HT-29 (cell line): Measurements from ENCODE around the gene SMG6. TPM values are rescaled to one million over a fixed set of nuclear protein-coding genes. Genes with fewer than 3 reads are reported as not detected.

ENCODE experiments used
- DNase-seq: peaks from one replicate; pipeline ENCODE4 v3.0.0-alpha.2; 2015; ENCODE audit warnings: low spot score
- total RNA-seq: library from RNA; depleted of rRNA; stranded (reverse); fragments of >200 nt; shearing (Covaris generic); gene quantifications from 2 replicates; pipeline ENCODE4 v1.2.3, GENCODE V29; 2014

The SMG6 gene
- total RNA-seq, 1 experiment from 2014 or later: 14.9 TPM

DNA sequence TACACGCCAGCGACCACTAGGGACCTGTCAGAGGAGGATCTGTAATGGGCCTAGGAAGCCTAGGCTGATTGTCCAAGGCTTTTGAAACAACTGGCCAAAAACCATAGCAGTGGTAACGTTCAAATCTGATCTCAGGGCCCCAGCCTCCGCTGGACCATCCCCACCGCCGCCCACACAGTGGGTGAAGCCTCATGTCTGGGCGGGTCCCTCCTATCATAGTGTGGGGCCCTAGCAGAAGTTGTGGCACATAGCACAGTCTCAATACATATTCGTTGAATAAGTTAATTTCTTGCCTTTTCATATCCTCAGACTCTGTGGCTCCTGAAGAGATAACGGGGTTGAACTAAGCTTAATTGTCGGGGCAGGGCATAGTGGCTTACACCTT lies 272.8 kb downstream of the SMG6 start:
- DNase-seq: no peak

DNA sequence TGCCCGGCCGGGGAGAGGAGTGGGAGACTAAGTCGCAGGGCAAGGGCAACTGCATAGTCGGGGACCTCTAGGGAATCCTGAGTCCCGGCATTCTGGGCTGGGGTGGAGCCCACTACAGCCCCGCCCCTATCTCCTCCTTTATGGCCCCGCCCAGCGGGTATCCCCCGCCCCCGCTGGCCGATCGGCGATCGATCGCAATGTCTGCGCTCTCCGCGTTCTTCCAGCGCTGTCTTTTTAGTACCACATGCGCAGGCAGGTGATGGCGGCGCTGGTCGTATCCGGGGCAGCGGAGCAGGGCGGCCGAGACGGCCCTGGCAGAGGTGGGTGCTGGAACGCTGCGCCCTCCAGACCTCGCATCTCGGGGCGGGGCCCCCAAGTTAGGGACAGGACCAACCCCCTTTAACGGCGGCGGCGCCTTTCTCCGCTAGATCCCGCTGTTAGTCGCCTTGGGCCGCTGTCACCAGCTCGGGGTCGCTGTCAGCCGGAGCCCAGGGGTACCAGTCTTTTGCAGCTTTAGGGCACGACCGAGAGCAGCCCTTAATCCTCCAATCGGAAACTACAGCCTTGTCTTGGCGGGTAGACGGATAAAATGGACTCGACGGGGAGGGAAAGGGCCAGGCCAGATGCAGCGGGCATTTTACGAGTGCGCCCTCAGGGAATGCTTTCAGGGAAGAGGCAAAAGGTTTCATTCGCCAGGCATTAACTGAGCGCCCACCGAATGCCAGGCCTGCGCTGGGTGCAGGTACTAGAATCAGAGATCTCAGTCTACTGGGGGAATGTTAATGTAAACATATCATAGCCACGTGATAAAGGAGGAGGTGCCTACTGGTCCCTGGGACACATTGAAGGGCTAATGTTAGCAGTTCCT lies 273.4 kb downstream of the SMG6 start, which contains the start of gene DPH1:
TSS of gene DPH1 (plus strand) at position 243 of the 868 bp plus-strand sequence. CDS start at position 260, 17 bp downstream.
- peak; percentile 83 for DNase-seq

DNA sequence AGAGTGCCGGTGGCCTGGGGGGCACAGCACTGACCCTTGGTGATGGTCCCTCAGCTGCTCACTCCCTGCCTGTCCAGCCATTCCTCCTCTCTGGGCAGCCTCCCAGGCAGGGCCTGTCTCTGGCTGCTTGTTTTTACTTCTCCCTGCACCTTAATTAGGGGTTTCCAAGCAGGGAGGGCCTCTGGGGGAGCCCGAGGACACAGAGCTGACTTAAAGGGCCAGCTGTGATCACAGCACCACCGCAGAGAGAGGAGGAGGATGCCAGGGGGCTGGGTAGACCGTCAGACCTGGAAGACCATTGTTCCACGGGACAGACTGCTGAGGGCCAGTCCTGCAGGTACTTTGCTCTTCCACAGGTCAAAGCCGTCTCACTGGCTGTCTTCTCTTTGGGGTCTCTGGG lies 274.8 kb downstream of the SMG6 start:
- no peak for DNase-seq

DNA sequence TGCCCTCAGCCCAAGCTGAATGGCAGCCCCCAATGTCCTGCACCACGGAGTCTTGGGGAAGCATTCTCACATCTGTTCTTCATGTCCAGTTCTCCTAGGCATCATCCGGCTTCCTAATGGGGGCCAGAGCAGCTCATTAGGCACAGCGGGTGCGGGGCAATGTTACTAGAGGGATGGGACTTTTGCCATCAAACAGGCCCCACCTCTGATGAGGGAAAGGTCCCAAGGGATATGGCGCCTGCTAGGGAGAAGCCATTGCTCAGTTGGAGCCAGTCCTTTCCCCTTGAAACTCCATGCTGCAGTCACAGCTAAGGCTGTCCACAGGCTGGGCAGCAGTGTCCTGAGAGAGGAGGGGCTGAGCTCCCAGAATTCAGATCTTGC lies 275.4 kb downstream of the SMG6 start:
- no peak for DNase-seq

DNA sequence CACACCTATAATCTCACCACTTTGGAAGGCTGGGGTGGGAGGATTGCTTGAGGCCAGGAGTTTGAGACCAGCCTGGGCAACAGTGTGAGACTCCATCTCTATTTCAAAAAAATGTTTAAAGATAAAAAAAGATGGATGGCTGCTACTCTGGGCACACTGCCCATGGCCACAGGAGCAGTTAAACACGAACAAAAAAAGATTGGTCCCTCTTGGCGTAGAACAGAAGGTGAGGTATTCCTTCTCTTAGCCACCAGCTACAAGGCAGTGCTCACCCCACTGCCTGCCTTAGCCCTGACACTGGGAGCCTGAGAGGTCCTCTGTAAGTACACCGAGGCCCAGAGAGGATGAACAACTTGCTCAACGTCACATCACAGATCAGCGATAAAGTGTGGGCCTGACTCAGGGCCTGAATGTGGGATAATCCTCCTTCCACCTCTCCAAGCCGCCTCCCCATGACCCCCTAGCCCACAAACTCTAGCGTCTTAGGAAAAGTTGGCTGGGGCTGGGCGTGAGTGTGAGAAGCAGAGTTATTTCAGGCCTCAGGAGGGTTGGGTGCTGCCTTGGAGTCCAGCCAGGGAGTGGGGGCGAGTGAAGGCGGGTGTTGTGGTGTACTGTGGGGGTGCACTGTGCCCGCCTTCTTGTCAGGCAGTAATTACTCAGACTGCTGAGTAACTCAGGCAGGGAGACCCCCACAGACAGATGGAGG lies 275.9 kb downstream of the SMG6 start:
- DNase-seq: no peak

DNA sequence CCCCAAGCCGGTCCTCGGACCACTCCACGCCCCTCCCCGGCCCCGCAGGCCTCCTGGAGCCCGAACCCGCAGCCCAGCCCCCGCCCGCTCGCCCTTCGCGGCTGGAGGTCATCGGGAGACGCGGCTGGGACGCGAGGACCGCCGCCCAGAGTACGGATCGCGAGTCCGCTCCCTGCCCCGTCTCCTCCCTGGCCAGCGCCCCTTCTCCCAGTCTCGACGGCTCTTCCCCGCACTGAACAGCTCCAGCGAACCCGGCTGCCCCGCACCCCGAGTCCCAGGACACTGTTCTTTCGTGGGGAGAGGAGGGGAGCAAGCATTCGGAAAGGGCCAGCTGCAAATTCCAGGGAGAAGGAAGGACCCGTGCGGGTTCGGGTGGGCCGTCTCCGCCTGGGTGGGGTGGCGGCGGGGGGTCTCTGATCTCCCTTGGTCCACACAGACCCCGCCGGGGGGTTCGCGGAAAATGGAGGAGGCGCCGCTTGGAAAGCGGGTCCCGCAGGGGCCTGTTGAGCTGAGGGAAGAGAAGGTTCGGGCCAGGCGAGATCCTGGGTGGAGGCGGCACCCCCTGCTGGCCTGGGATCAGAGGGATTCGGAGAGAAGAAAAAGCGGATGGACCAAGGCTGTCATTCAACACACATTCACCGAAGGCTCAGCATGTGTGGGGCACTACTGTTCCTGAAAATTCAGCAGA lies 277.8 kb downstream of the SMG6 start:
- DNase-seq: peak; percentile 45

DNA sequence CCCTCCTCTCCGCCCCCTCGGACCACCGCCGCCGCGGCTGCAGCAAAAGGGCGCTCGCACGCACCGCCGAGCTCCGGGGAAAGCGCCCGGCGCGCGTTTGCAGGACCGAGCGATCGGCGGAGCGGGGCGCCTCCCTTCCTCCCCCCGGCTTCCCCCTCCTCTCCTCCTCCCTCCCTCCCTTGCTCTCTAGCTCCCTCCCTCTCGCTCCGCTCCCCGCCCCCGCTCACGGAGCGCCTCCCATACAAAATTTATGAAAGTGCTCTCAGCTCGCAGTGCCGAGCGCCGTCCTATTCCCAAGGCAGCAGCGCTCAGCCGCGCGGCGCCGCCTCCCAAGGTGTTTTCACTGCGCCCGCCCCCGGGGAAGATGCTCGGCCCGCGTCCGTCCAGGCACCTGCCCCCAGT lies 278.4 kb downstream of the SMG6 start, which contains the start of gene RTN4RL1:
TSS of gene RTN4RL1 (minus strand) at position 115 of the 402 bp plus-strand sequence. CDS start 469 bp downstream, outside the sequence.
- DNase-seq: no peak

DNA sequence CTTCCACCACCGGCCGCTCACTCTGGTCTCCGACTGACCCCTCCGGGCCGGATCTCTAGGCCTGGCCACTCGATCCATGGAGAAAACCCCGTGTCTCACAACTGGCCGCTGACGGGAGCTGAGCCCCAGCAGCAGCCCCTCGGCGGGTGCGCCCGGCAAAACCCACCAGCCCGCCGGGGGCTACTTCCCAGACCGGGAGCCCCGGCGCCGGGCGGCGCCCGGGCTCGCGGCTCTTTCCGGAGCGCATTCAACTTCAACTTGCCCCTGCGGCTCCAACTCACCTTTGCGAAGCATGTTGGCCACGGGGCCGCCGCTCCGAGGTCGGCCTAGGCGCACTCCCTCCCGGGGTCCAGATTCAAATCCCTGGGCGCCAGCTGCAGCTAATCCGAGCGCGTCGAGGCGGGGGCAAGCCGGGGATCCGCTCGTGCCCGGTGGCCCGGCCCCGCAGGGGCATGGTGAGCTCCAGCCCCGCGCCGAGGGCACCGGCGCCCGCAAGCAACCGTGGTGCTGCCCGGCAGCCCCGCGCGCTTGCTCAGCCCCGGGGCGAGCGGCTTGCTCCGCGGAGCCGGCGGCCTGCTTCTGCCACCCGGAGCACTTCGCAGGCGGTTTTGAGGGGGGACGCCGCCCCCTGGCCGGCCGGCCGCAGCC lies 278.9 kb downstream of the SMG6 start:
- DNase-seq: no peak

DNA sequence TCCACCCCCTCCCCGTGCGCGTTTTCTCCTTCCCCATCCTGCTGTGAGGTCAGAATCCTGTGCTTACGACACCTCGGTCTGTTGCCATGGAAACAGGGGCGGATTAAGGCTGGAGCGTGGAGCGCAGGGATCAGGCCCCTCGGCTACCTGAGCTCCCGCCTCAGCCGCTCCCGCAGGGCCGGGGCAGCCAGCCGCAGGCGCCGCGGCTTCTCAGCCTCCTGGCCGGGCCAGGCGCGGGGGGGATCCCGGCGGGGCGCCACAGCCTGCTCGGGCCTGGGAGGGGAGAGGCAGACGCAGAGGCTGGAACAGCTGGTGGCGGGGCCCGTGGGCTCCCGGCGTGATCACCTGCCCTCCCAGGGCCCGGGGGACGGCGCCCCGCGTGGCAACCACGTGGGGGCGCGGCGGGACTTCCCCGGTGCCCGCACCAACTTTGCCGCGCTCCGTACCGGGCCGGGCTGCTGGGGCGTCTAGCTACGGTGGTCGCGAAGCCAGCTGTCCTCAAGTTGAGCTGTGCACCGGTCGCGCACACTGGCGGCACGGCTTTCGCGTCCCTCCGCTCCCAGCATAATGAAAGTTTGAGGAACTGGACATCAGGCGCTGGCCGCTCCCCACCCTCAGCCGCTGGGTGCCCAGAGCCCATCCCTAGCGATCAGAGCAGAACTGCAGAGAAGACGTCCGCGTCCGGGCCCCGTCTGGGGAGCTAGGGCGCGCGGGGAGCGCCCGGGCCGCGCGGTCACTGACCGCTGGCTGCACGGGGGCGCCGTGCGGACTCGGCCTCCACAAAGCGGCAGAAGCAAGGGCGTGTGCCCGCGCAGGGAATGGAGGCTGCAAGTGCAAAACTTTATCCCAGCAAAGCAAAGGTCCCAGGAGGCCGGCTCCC lies 279.7 kb downstream of the SMG6 start:
- no peak for DNase-seq

DNA sequence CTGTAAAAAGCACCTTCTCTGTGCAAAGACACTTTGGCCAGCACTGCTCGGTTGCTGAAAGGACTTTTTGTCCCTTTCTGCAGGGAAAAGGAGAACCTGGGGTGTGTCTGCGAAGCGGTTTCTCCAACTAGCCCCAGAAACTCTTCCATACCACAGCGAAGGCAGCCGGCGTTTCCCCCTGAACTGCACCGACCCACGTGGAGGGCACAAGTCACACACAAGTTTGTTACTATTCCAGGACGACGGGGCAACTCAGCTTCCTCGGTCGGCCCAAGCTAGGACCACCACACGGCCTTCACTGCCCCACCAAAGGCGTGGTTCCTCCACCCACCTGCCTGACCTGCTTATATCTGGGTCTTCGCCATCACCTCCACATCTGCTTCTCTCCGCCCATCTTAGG lies 280.3 kb downstream of the SMG6 start:
- no peak for DNase-seq

DNA sequence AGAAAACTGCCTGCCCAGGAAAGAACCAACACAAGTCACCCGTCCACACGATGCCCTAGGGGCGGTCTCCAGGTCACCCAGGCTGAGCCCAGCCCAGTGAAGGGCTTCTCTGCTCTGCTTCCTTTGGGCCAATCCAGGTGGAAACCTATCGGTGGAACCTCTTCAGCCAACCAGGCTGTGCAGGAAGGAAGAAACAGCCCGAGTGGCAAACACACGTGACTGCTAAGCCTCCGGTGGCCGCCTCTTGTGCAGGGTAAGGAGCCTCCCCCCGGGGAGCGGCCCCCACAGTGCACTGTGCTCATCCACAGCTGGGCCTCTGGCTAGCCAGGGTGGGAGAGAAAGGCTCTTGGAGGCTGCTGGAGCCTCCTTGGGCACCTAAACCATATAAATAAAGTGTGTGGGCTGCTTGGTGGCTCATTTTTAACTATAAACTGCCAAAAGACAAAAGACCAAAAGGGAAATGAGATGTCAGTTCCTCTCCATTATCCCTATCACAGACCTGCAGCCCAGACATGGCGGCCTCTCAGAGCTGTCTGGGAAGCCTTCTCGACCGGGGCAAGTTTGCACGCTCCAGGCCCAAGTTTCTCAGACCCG lies 280.8 kb downstream of the SMG6 start:
- DNase-seq: no peak

DNA sequence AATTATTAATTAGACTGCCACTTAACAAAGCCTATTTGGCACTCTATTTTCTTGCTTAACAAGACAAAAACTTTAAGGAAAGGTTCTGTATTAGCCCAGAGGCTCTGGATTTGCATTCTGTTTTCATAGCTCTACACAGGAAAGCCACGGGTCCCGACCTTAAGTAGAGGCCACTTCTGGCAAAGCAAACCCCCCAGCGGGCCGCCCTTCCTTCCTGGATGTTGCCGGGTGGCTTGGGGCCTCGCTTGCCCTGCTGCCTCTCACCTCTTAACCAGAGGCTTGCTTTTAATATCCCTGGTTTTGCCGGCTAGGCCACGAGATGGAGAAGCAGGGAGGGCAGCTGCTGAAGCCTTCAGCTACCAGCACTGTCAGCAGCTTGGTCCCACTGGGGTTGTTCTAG lies 282.9 kb downstream of the SMG6 start:
- no peak for DNase-seq

DNA sequence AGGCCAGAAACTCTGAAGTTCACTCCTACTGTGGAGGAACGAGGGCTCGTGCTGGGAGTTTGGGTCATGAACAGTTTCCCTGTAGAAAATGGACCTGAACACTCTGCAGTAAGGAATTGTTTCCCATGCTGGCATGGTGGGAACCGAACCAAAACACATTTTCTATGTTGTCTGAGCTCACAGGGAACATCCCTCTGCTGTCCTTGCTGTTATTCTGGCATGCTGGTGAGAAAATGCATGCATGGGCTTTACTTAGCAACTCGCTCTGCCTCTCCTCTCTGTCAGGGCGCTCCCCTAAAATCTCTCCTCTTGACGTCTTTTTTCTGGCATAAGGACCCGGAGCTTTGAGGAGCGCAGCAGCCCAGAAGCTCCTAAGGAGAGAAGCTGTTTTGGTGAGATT lies 283.9 kb downstream of the SMG6 start:
- no peak for DNase-seq

DNA sequence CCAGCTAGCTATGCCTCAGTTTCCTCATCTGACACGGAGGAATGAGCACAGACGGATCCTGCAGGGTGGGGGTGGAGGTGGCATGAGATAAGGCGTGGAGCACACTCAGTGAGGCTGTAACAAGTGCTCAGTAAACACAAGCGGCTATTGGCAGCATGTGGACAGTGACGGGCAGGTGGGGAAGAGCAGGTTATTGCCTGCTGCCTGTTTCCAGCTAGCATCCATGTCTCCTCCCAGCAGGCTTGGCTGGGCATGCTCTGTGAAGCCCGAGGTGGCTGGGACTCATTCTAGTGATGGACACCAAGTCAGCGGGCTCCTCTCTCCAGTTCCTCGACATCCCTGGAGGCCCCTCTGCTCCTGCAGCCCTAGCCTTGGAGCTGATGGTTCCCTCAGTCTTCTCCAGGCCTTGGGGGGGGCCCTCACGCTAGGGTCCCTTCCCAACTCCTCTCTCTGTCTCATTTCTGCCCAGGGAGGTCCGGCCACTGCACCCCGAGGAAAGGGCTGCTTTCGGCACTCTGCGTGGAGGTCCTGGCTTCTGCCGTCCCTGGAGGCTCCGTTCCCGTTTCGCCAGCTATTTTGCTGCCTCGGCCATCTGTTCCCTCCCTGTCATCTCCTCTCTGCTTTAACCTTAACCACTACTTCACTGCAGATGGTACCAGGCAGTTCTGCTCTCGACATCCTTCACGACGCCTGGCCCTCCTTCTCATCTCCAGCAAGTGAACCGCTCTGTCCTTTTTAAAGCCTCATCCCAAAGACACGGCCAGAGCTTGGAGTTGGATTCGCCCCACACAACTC lies 284.7 kb downstream of the SMG6 start:
- no peak for DNase-seq

DNA sequence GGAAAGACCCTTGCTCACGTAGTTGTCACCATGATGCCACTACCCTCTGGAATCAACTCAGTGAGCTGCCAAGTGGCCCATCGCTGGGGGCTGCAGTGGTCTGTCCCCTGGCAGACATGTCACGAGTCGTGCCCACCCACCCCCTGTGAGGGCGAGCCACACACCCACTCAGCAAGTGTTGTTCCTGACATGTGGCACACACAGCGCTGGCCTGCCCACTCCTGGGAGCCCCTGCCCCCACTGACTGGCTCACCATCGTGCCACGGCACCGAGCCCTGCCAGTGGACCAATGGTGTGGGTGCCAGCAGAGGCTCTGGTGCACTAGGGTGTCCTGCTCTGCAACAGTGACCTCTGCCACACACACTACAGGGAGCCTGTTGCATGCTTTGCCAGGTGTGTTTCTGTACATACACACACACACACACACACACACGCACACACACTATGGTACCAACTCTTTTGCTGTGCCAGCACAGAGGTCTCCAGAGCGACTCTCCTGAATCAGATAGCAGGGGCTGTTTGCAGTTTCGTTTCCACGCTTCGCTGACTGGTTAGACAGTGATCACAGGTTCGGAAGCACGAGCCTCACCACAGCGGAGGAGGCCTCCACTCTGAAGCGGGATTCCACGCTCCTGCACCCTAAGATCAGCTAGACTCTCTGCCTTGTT lies 286.2 kb downstream of the SMG6 start:
- DNase-seq: no peak

DNA sequence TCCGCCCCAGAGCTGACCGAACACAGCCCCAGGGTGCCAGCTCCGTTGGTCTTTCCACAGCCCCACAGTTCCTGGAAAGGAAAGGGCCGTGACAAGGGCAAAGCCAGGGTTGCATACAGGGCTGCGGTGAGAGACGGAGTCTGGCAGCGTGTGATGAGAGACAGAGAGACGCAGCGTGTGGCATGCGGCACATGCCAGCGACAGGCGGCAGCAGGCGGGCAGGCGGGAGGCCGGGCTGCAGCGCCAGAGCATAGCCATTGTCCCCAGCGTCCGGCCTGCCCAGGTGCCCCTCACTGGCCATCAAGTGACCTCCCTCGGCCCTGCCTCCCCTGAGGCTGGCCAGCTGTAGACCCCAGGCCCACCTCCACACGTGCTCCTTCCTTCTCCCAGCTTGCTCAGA lies 287.1 kb downstream of the SMG6 start:
- DNase-seq: no peak

DNA sequence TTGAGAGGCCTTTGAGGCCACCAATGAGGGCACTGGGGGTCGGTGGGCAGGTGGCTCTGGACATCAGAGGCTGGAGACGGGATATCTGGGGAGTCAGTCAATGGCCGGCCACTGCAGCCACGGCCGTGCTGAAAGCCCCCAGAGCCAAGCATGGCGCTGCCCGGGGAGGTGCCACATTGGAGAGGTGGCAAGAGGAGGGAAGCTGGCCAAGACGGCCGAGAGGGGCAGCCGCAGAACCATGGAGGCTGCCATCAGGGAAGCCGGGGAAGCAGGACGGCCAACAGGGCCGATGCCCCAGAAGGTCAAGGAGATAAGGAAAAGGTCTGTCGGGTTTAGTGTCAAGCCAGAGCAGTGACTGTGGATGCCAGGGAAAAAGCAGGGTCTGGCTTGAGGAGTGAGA lies 288.3 kb downstream of the SMG6 start:
- no peak for DNase-seq

DNA sequence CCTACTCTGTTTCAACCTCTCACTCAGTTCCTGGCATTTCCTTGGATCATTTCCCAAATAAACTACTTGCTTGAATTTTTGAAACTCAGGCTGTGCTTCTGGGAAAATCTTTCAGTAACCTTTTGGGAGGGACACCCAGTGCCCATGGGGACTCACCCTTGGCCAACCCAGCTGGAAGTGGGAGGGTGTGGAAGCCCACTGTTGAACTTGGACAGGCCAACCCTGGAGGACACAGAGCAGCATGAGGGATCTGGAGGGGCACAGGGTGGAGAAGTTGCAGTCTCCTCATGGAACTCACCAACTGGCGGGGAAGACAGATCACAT lies 289.6 kb downstream of the SMG6 start:
- no peak for DNase-seq
